K562 (cell line): ENCODE measurements around the gene EPHB4. TPM values are rescaled to one million over a fixed set of nuclear protein-coding genes. Genes with fewer than 3 reads are reported as not detected.

Source experiments
- C11orf30 ChIP-seq: fragments of 450-650 bp; IDR thresholded peaks from 2 replicates; pipeline ENCODE4 v1.6.1; 2016; ENCODE audit warnings: low read depth, mild to moderate bottlenecking
- CHCHD3 ChIP-seq: fragments of 250-450 bp; sonication (Bioruptor Pico); IDR thresholded peaks from 2 replicates; pipeline ENCODE4 v2.1.2; 2022; ENCODE audit warnings: mild to moderate bottlenecking
- EP400 ChIP-seq: fragments of 450-650 bp; IDR thresholded peaks from 2 replicates; pipeline ENCODE4 v1.6.1; 2017; ENCODE audit warnings: antibody characterized with exemption, mild to moderate bottlenecking, moderate library complexity
- GMEB1 ChIP-seq: fragments of 250-450 bp; sonication (Bioruptor Pico); IDR thresholded peaks from 2 replicates; pipeline ENCODE4 v1.4.0; 2020; ENCODE audit warnings: mild to moderate bottlenecking
- KAT7 ChIP-seq: sonication (generic); formaldehyde crosslinking; IDR thresholded peaks from 2 replicates; pipeline ENCODE4 v1.8.0; 2022; ENCODE audit warnings: missing genetic modification reagents, mild to moderate bottlenecking, borderline replicate concordance
- MYBL2 ChIP-seq, 2 experiments: fragments of 450-650 bp in 1 of 2; sonication (generic) in 1 of 2; formaldehyde crosslinking in 1 of 2; IDR thresholded peaks; 2 replicates each; pipeline versions ENCODE4 v1.6.1 to v1.8.1; 2017 to 2022; ENCODE audit warnings: borderline replicate concordance in 1 of 2, inconsistent platforms in 1 of 2, low read depth in 1 of 2, mild to moderate bottlenecking in 1 of 2, missing genetic modification reagents in 1 of 2, moderate library complexity in 1 of 2
- PCBP1 ChIP-seq: fragments of 200-400 bp; formaldehyde crosslinking; IDR thresholded peaks from 2 replicates; pipeline ENCODE4 v1.6.1; 2018; ENCODE audit warnings: mild to moderate bottlenecking, low read depth, low read length; ENCODE audit not compliant: poor library complexity, severe bottlenecking
- RBM17 ChIP-seq: fragments of 200-400 bp; formaldehyde crosslinking; IDR thresholded peaks from 2 replicates; pipeline ENCODE4 v1.6.1; 2017; ENCODE audit warnings: low read depth, mild to moderate bottlenecking, low read length, borderline replicate concordance
- RBM34 ChIP-seq: fragments of 200-400 bp; formaldehyde crosslinking; IDR thresholded peaks from 2 replicates; pipeline ENCODE4 v1.6.1; 2018; ENCODE audit warnings: low read length, borderline replicate concordance; ENCODE audit not compliant: insufficient read depth
- RFX7 ChIP-seq: fragments of 250-450 bp; sonication (Bioruptor Pico); IDR thresholded peaks from 2 replicates; pipeline ENCODE4 v1.5.1; 2021; ENCODE audit warnings: mild to moderate bottlenecking
- RHOXF2B ChIP-seq: fragments of 250-450 bp; sonication (Bioruptor Pico); conservative IDR thresholded peaks from 2 replicates; pipeline ENCODE4 v1.5.1; 2021
- SRSF9 ChIP-seq: fragments of 200-400 bp; formaldehyde crosslinking; IDR thresholded peaks from 2 replicates; pipeline ENCODE4 v1.6.1; 2017; ENCODE audit warnings: low read depth, low read length, borderline replicate concordance
- THRAP3 ChIP-seq: fragments of 450-650 bp; IDR thresholded peaks from 2 replicates; pipeline ENCODE4 v1.6.1; 2016; ENCODE audit warnings: mild to moderate bottlenecking, inconsistent platforms, borderline replicate concordance
- UBTF ChIP-seq, 2 experiments: IDR thresholded peaks; 2 replicates each; pipeline ENCODE4 v1.6.1; 2012; ENCODE audit warnings: improper control_type of control experiment in 2 of 2, low read depth in 2 of 2, low read length in 2 of 2, borderline replicate concordance in 1 of 2
- ZBTB8A ChIP-seq: fragments of 450-650 bp; IDR thresholded peaks from 2 replicates; pipeline ENCODE4 v1.6.1; 2018; ENCODE audit warnings: mild to moderate bottlenecking, moderate library complexity; ENCODE audit not compliant: partially characterized antibody
- ZFPM2 ChIP-seq: fragments of 250-450 bp; sonication (Bioruptor Pico); IDR thresholded peaks from 2 replicates; pipeline ENCODE4 v1.5.1; 2022; ENCODE audit warnings: mild to moderate bottlenecking
- ZNF277 ChIP-seq: fragments of 250-450 bp; sonication (Bioruptor Pico); IDR thresholded peaks from 2 replicates; pipeline ENCODE4 v1.8.0; 2022; ENCODE audit warnings: inconsistent platforms, mild to moderate bottlenecking, moderate library complexity, borderline replicate concordance
- ZNF3 ChIP-seq: fragments of 250-450 bp; sonication (Bioruptor Pico); IDR thresholded peaks from 2 replicates; pipeline ENCODE4 v1.5.0; 2021; ENCODE audit warnings: mild to moderate bottlenecking, moderate library complexity
- ZNF316 ChIP-seq: fragments of 450-650 bp; IDR thresholded peaks from 2 replicates; pipeline ENCODE4 v1.6.1; 2016
- ZNF584 ChIP-seq: fragments of 200-800 bp; sonication (Bioruptor generic); IDR thresholded peaks from 2 replicates; pipeline ENCODE4 v1.6.1; 2016; ENCODE audit warnings: low read depth, mild to moderate bottlenecking, missing genetic modification characterization, missing compliant biosample characterization
- polyA plus RNA-seq, 8 experiments: library from polyadenylated mRNA; depleted of rRNA in 4 of 8; stranded (reverse) in 5 of 8; unstranded in 3 of 8; fragments of >200 nt; fragmentation: Nextera tagmentation in 2 of 8; fragmentation: Illumina TruSeq in 1 of 8; extraction: Ambion mirVana in 2 of 8; extraction: Trizol in 1 of 8; gene quantifications; 2 replicates each; pipeline versions ENCODE4 v1.2.1 to v1.2.3, GENCODE V29; 2011 to 2014; ENCODE audit warnings: inconsistent platforms in 1 of 8, missing spikeins in 1 of 8
- total RNA-seq, 7 experiments: library from RNA; depleted of rRNA in 6 of 7; stranded (reverse); fragments of >200 nt in 6 of 7; fragmentation: Illumina TruSeq in 2 of 7; extraction: Trizol in 2 of 7; gene quantifications; 2 replicates each; pipeline versions ENCODE4 v1.2.1 to v1.2.3, GENCODE V29; 2011 to 2021; ENCODE audit warnings: low replicate concordance in 1 of 7
- TF ChIP-seq, protein P1 (sequence below): sonication (generic); formaldehyde crosslinking; IDR thresholded peaks from 2 replicates; pipeline ENCODE4 v1.9.0; 2022; ENCODE audit warnings: mild to moderate bottlenecking, missing genetic modification reagents

The EPHB4 gene
- total and polyA plus RNA-seq, 9 of the 15 experiments (the other 6 are each of a cell fraction or from before 2014, with no cell fraction given), result 1.2 to 82.1 (median 37.9) TPM

GRCh38 chr7:100874577-100875355 lies 47.4 kb upstream of the EPHB4 start, which contains the start of gene SRRT (continued):
- TF ChIP-seq UBTF (IDR thresholded peaks at IDR 0.05; ENCODE audit: borderline replicate concordance in 1 of 2, low read depth in 2 of 2, low read length in 2 of 2), result peak; percentile 13 to 43; a peak in 1 of 4 replicates
- no peak for TF ChIP-seq SRSF9
- TF ChIP-seq GMEB1 (CRISPR knock-in tag), result peak; percentile 42
- TF ChIP-seq CHCHD3 (CRISPR knock-in tag), result no peak
- peak; percentile 100 for TF ChIP-seq KAT7
- TF ChIP-seq PCBP1, result no peak
- TF ChIP-seq ZNF3 (CRISPR knock-in tag), result no peak
- TF ChIP-seq RBM17, result no peak
- no peak for TF ChIP-seq RBM34
- peak; percentile 84 for TF ChIP-seq ZNF584 (CRISPR knock-in tag)
- no peak for TF ChIP-seq RHOXF2B (CRISPR knock-in tag)
- TF ChIP-seq C11orf30, result peak; percentile 89
- no peak for TF ChIP-seq RFX7 (CRISPR knock-in tag)
- no peak for TF ChIP-seq ZNF277 (CRISPR knock-in tag)
- TF ChIP-seq, protein P1, sequence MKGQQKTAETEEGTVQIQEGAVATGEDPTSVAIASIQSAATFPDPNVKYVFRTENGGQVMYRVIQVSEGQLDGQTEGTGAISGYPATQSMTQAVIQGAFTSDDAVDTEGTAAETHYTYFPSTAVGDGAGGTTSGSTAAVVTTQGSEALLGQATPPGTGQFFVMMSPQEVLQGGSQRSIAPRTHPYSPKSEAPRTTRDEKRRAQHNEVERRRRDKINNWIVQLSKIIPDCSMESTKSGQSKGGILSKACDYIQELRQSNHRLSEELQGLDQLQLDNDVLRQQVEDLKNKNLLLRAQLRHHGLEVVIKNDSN, result peak; percentile 27; the same call in 1 of the 2 replicates
- peak; percentile 97 for TF ChIP-seq EP400
- TF ChIP-seq ZBTB8A, result no peak
- 0 out of 2 replicates have a peak, but pooled peaks have one; percentile 63 for TF ChIP-seq THRAP3
- peak; percentile 84 for TF ChIP-seq ZNF316
- no peak for TF ChIP-seq ZFPM2 (CRISPR knock-in tag)
- peak; percentile 96 for TF ChIP-seq MYBL2 (IDR thresholded peaks at IDR 0.05; ENCODE audit: low read depth)
- TF ChIP-seq MYBL2 (CRISPR knock-in tag; IDR thresholded peaks at IDR 0.05; ENCODE audit: borderline replicate concordance), result no peak; the same call in 1 of the 2 replicates
